ENCODE results near the gene GGT1.
A peak's percentile ranks its signal among the peaks of the same experiment; 100 is the strongest.
"Not testable (repeated sequence)": the region's sequence is repeated elsewhere in the genome, so short reads cannot be mapped to it uniquely, and the experiment has no call there.

The GGT1 gene

GRCh38 chr22:24599958-24600715 is 2.9 kb upstream of the GGT1 start:
- peak; percentile 20 for DNase-seq

GRCh38 chr22:24601217-24602104 is 1.5 kb upstream of the GGT1 start:
- DNase-seq = no peak

DNA sequence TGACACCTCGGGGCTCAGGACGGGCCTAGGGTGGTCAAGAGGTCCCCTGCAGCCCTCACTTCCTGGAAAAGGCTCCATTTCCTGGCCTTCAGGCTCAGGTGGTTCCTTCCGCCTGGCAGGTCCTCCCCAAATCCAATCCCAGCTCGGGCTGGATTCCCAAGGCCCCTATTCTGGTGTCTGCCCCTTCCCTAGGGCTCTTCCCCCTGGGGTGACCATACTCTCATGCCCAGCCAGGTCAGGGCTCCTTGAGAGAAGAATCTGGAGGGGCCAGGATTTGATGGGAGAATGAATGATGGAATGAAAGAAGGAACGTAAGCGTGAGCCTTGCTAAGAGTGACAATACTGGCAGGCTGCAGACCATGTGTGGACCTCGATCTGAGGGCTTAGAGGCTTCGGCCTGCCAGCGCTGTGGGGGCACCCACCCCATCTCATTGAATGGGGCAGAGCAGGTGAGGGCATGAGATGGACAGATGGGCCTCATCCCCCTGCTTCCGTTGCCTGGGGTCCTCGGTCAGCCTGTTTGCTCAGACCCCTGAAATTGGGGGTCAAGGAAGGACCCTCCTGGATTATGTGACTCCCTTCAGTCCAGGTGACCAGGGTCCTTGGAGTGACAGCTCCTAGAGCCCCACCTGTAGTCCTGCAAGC is 766 bp upstream of the GGT1 start:
- not testable (repeated sequence) for DNase-seq

GRCh38 chr22:24603770-24604629 is 1.0 kb downstream of the GGT1 start:
- DNase-seq = not testable (repeated sequence)

DNA sequence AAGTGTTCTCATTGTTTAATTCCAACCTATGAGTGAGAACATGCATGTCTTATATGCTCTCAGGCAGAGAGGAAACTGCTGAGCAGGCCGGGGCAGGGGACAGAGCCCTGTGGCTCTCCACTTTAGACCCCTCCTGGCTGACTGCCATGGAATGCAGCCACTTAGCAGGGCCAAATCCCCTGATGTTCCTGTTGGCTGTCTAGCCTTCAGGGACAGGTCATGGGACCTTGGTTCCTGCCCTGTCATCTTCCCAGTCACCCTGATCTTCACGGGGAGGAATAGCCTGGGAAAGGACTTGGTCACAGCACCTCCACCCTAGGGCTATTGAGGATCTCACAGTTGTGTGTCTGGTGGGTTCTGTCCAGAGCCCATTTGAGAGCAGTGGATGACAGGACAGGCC is 3.3 kb downstream of the GGT1 start:
- DNase-seq = not testable (repeated sequence)

- peak; percentile 12 for DNase-seq
Observed at GRCh38 chr22:24607429-24607983, 4.5 kb downstream of the GGT1 start.

DNA sequence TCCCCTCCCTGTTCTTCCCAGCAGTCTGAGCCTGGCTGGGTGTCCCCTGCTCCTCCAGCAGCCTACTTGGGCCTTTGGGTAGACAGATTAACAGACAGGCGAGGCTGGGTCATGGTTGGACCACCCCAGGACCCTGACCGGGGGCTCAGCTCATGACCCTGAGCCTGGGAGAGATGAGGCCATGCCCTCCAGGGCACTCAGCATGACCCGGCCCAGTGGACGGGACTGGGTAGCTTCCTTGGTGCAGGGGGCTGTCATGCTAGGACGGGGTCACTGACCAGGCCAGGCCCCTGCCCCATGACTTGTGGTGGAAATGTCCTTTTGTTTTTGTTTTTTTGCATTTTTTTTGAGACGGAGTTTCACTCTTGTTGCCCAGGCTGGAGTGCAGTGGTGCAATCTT is 5.3 kb downstream of the GGT1 start:
- DNase-seq = not testable (repeated sequence)

- DNase-seq = not testable (repeated sequence)
Observed at GRCh38 chr22:24609888-24610287, 6.9 kb downstream of the GGT1 start.

DNA sequence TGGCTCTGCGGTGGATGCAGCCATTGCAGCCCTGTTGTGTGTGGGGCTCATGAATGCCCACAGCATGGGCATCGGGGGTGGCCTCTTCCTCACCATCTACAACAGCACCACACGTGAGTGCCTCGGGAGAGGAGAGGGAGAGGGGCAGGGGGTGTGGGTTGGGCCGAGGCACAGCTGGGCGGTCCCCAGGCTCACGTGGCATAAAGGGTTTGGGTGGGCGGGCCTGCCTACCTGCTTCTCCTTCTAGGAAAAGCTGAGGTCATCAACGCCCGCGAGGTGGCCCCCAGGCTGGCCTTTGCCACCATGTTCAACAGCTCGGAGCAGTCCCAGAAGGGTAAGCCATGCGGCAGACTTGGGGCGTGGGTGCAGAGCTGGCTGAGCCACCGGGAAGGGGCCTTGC is 11.8 kb downstream of the GGT1 start:
- not testable (repeated sequence) for DNase-seq

- not testable (repeated sequence) for DNase-seq
Observed at GRCh38 chr22:24621244-24621643, 18.3 kb downstream of the GGT1 start.

GRCh38 chr22:24622596-24622995 is 19.6 kb downstream of the GGT1 start:
- DNase-seq = not testable (repeated sequence)

- not testable (repeated sequence) for DNase-seq
Observed at GRCh38 chr22:24627911-24628310, 24.9 kb downstream of the GGT1 start.

GRCh38 chr22:24629069-24629468 is 26.1 kb downstream of the GGT1 start:
- not testable (repeated sequence) for DNase-seq

GRCh38 chr22:24630812-24631427 is 27.9 kb downstream of the GGT1 start:
- not testable (repeated sequence) for DNase-seq

- DNase-seq = not testable (repeated sequence)
Observed at GRCh38 chr22:24631430-24632122, 28.6 kb downstream of the GGT1 start.

DNA sequence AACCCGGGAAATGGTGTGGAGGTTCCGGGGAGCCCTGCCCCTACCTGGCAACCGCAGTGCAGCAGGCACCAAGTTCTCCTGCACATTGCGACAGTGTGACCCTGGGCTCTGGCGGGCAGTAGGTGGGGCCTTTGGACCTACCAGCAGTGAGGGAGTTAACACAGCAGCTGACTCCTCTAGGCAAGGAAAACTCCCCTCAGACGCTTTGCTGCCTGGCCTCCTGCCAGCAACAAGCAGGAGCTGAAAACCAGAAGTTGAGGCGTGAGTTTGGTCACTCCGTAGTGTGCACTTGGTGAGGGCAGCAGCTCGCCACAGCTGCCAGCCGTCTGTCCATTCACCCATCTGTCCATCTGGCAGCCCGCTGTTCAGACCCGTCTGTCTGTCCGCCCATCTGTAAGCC is 29.6 kb downstream of the GGT1 start:
- DNase-seq = not testable (repeated sequence)

- DNase-seq = not testable (repeated sequence)
Observed at GRCh38 chr22:24633231-24634023, 30.4 kb downstream of the GGT1 start.

GRCh38 chr22:24634776-24635389 is 31.9 kb downstream of the GGT1 start:
- not testable (repeated sequence) for DNase-seq

GRCh38 chr22:24636513-24636912 is 33.5 kb downstream of the GGT1 start:
- DNase-seq = not testable (repeated sequence)

Data from fibroblast of skin of back (primary cell).